HepG2 (cell line): ENCODE results near the gene VILL.

ENCODE experiments used
- DNMT1 ChIP-seq: sonication (generic); formaldehyde crosslinking; IDR thresholded peaks from 2 replicates; pipeline ENCODE4 v1.5.1; 2020; ENCODE audit warnings: mild to moderate bottlenecking, missing genetic modification reagents
- ELF1 ChIP-seq: sonication (generic); formaldehyde crosslinking; IDR thresholded peaks from 2 replicates; pipeline ENCODE4 v1.4.0; 2020; ENCODE audit warnings: missing genetic modification reagents
- GATA4 ChIP-seq: sonication (generic); IDR thresholded peaks from 2 replicates; pipeline ENCODE4 v1.6.1; 2016; ENCODE audit warnings: antibody characterized with exemption, low read depth, borderline replicate concordance
- GPN1 ChIP-seq: sonication (generic); formaldehyde crosslinking; IDR thresholded peaks from 2 replicates; pipeline ENCODE4 v1.5.1; 2020; ENCODE audit warnings: missing genetic modification reagents, borderline replicate concordance
- KMT2A ChIP-seq: sonication (generic); formaldehyde crosslinking; IDR thresholded peaks from 2 replicates; pipeline ENCODE4 v1.4.0; 2020; ENCODE audit warnings: missing genetic modification reagents
- PRMT3 ChIP-seq: sonication (generic); formaldehyde crosslinking; IDR thresholded peaks from 2 replicates; pipeline ENCODE4 v1.8.1; 2022; ENCODE audit warnings: low read depth, mild to moderate bottlenecking, moderate library complexity, missing genetic modification reagents, borderline replicate concordance
- RAD21 ChIP-seq: fragments of 450-650 bp; formaldehyde crosslinking; IDR thresholded peaks from 2 replicates; pipeline ENCODE4 v1.5.0; 2020; ENCODE audit warnings: mild to moderate bottlenecking
- TF ChIP-seq, protein P1 (sequence below): sonication (generic); formaldehyde crosslinking; IDR thresholded peaks from 2 replicates; pipeline ENCODE4 v1.5.0; 2020; ENCODE audit warnings: mild to moderate bottlenecking, missing genetic modification reagents, moderate library complexity
- TF ChIP-seq, protein P2 (sequence below): sonication (generic); formaldehyde crosslinking; IDR thresholded peaks from 2 replicates; pipeline ENCODE4 v1.8.0; 2022; ENCODE audit warnings: mild to moderate bottlenecking, missing genetic modification reagents, borderline replicate concordance
- TF ChIP-seq, protein P3 (sequence below): sonication (generic); formaldehyde crosslinking; IDR thresholded peaks from 2 replicates; pipeline ENCODE4 v1.4.0; 2020; ENCODE audit warnings: missing genetic modification reagents, mild to moderate bottlenecking, borderline replicate concordance

DNA sequence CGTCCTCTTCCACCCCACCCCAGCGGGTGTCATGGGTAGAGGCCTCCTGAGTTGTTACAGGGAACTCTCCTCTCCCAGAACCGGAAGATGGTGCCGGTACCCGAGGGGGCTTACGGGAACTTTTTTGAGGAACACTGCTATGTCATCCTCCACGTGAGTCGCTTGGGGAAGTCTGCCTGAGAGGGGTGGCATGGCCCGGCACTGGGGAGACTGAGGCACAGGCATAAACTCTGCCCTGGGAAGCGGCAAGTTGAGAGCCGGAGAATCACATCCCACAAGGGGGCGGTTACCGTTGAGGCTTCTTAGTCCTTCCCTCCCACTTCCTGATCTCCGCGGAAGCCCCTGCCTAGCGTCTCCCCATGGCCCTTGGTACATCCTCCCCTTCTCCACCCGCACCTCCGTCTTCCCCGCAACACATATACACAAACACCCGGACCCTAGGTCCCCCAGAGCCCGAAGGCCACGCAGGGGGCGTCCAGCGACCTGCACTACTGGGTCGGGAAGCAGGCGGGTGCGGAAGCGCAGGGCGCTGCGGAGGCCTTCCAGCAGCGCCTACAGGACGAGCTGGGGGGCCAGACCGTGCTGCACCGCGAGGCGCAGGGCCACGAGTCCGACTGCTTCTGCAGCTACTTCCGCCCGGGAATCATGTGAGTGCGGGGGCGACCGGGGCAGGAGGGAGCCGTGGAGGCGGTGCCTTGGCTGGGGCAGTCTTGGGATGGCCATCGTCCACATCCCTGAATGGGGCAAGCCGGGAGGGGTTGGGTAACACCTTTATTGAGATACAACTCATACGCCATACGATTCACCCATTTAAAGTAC, 3.4 kb downstream of the VILL start:
- TF ChIP-seq KMT2A (CRISPR knock-in tag) = no peak
- TF ChIP-seq, protein P1, sequence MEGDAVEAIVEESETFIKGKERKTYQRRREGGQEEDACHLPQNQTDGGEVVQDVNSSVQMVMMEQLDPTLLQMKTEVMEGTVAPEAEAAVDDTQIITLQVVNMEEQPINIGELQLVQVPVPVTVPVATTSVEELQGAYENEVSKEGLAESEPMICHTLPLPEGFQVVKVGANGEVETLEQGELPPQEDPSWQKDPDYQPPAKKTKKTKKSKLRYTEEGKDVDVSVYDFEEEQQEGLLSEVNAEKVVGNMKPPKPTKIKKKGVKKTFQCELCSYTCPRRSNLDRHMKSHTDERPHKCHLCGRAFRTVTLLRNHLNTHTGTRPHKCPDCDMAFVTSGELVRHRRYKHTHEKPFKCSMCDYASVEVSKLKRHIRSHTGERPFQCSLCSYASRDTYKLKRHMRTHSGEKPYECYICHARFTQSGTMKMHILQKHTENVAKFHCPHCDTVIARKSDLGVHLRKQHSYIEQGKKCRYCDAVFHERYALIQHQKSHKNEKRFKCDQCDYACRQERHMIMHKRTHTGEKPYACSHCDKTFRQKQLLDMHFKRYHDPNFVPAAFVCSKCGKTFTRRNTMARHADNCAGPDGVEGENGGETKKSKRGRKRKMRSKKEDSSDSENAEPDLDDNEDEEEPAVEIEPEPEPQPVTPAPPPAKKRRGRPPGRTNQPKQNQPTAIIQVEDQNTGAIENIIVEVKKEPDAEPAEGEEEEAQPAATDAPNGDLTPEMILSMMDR = no peak
- TF ChIP-seq, protein P2, sequence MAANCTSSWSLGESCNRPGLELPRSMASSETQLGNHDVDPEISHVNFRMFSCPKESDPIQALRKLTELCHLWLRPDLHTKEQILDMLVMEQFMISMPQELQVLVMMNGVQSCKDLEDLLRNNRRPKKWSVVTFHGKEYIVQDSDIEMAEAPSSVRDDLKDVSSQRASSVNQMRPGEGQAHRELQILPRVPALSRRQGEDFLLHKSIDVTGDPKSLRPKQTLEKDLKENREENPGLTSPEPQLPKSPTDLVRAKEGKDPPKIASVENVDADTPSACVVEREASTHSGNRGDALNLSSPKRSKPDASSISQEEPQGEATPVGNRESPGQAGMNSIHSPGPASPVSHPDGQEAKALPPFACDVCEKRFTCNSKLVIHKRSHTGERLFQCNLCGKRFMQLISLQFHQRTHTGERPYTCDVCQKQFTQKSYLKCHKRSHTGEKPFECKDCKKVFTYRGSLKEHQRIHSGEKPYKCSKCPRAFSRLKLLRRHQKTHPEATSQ (CRISPR knock-in tag) = no peak
- no peak for TF ChIP-seq GPN1 (CRISPR knock-in tag)
- TF ChIP-seq, protein P3, sequence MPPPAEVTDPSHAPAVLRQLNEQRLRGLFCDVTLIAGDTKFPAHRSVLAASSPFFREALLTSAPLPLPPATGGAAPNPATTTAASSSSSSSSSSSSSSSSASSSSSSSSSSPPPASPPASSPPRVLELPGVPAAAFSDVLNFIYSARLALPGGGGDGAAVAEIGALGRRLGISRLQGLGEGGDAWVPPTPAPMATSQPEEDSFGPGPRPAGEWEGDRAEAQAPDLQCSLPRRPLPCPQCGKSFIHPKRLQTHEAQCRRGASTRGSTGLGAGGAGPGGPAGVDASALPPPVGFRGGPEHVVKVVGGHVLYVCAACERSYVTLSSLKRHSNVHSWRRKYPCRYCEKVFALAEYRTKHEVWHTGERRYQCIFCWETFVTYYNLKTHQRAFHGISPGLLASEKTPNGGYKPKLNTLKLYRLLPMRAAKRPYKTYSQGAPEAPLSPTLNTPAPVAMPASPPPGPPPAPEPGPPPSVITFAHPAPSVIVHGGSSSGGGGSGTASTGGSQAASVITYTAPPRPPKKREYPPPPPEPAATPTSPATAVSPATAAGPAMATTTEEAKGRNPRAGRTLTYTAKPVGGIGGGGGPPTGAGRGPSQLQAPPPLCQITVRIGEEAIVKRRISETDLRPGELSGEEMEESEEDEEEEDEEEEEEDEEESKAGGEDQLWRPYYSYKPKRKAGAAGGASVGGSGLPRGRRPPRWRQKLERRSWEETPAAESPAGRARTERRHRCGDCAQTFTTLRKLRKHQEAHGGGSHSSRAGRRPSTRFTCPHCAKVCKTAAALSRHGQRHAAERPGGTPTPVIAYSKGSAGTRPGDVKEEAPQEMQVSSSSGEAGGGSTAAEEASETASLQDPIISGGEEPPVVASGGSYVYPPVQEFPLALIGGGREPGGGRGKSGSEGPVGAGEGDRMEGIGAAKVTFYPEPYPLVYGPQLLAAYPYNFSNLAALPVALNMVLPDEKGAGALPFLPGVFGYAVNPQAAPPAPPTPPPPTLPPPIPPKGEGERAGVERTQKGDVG = no peak
- no peak for TF ChIP-seq RAD21
- no peak for TF ChIP-seq PRMT3 (CRISPR knock-in tag)
- no peak for TF ChIP-seq ELF1 (CRISPR knock-in tag)
- no peak for TF ChIP-seq DNMT1 (CRISPR knock-in tag)
- TF ChIP-seq GATA4 = no peak
